HepG2 (cell line): ENCODE results near the gene OR6X1. TPM values are rescaled to one million over a fixed set of nuclear protein-coding genes. Genes with fewer than 3 reads are reported as not detected.

Source experiments
- ATAC-seq: fragments of 200-7000 bp; cut with Tn5 transposase; 3 replicates; pipeline ENCODE4 v1.9.1; 2020; ENCODE audit warnings: mild to moderate bottlenecking, moderate library complexity
- BruUV-seq: library from RNA; stranded (reverse); fragments of 400-500 nt; replicated peaks from 2 replicates; lab custom pipeline; 2021; lab: Mats Ljungman, UMichigan
- CTCF ChIA-PET: fragments of 300-600 bp; formaldehyde crosslinking; extraction: SDS; loops from one replicate; lab custom pipeline; 2021; ENCODE audit warnings: low total read pairs, inconsistent platforms, low intra/inter-chr PET ratio; lab: Yijun Ruan, JAX
- POLR2A ChIA-PET: fragments of 350-600 bp; sonication (Branson Sonifier 250); formaldehyde crosslinking; loops from one replicate; lab custom pipeline; 2020; ENCODE audit warnings: antibody characterized with exemption, inconsistent platforms; lab: Yijun Ruan, JAX
- DNase-seq: peaks from one replicate; pipeline ENCODE4 v3.0.0-alpha.2; 2015; ENCODE audit warnings: low spot score
- FAIRE-seq: peaks from 3 replicates; lab custom pipeline; 2011; peaks lifted over from hg19 to GRCh38; lab: Jason Lieb, UNC
- H2AFZ ChIP-seq: one replicate; pipeline ENCODE4 v1.6.1; 2011; ENCODE audit warnings: low read length, inconsistent platforms
- H3K27ac ChIP-seq: fragments of 300-600 bp; 3 replicates; pipeline ENCODE4 v1.8.0; 2011; ENCODE audit warnings: mixed run types, mild to moderate bottlenecking, mixed read lengths, low read length, inconsistent platforms; ENCODE audit not compliant: insufficient read depth; ENCODE audit errors: extremely low read length
- H3K27me3 ChIP-seq, 2 experiments: fragments of 200-600 bp in 1 of 2; 2 replicates in 1 of 2; 3 replicates in 1 of 2; pipeline versions ENCODE4 v1.6.0 to v1.8.0; 2011; ENCODE audit warnings: low read length in 2 of 2, mild to moderate bottlenecking in 2 of 2, moderate library complexity in 2 of 2, inconsistent platforms in 1 of 2; ENCODE audit not compliant: insufficient read depth in 2 of 2, control insufficient read depth in 1 of 2
- H3K36me3 ChIP-seq, 2 experiments: fragments of 200-600 bp in 1 of 2; replicated peaks in 1 of 2; 2 replicates in 1 of 2; 3 replicates in 1 of 2; pipeline versions ENCODE4 v1.5.1 to v1.8.0; 2011; ENCODE audit warnings: low read length in 2 of 2, inconsistent platforms in 1 of 2; ENCODE audit not compliant: insufficient read depth in 2 of 2, control insufficient read depth in 1 of 2
- H3K4me1 ChIP-seq: 2 replicates; pipeline ENCODE4 v1.5.1; 2012; ENCODE audit warnings: low read length, inconsistent platforms; ENCODE audit not compliant: insufficient read depth
- H3K4me2 ChIP-seq: 2 replicates; pipeline ENCODE4 v1.6.0; 2011; ENCODE audit warnings: low read depth, low read length, inconsistent platforms
- H3K4me3 ChIP-seq, 3 experiments: fragments of 200-600 bp in 1 of 3; sonication (generic), shearing (Covaris generic) in 1 of 3; replicated peaks in 1 of 3; 2 replicates each; pipeline ENCODE4 v1.5.1; 2011 to 2016; ENCODE audit warnings: low read length in 3 of 3, inconsistent platforms in 2 of 3, low read depth in 2 of 3, mild to moderate bottlenecking in 2 of 3, control low read depth in 1 of 3, mixed read lengths in 1 of 3; ENCODE audit not compliant: insufficient read depth in 1 of 3
- H3K79me2 ChIP-seq: one replicate; pipeline ENCODE4 v1.6.1; 2011; ENCODE audit warnings: low read length, inconsistent platforms; ENCODE audit not compliant: insufficient read depth
- H3K9ac ChIP-seq: 2 replicates; pipeline ENCODE4 v1.6.0; 2011; ENCODE audit warnings: mild to moderate bottlenecking, low read depth, low read length, inconsistent platforms; ENCODE audit not compliant: insufficient read depth
- H3K9me3 ChIP-seq: 2 replicates; pipeline ENCODE4 v1.5.1; 2012; ENCODE audit warnings: mild to moderate bottlenecking, low read length
- H4K20me1 ChIP-seq: 2 replicates; pipeline ENCODE4 v1.6.0; 2011; ENCODE audit warnings: inconsistent platforms, mild to moderate bottlenecking, low read length, moderate library complexity; ENCODE audit not compliant: insufficient read depth
- ARNT2 ChIP-seq: sonication (generic); formaldehyde crosslinking; IDR thresholded peaks from 2 replicates; pipeline ENCODE4 v1.8.0; 2022; ENCODE audit warnings: mild to moderate bottlenecking, low read depth, missing genetic modification reagents, moderate library complexity
- CREB1 ChIP-seq, 2 experiments: fragments of 450-650 bp in 1 of 2; IDR thresholded peaks; 2 replicates each; pipeline ENCODE4 v1.6.1; 2016 to 2017; ENCODE audit warnings: control low read depth in 1 of 2, mild to moderate bottlenecking in 1 of 2, missing compliant biosample characterization in 1 of 2, missing genetic modification characterization in 1 of 2
- MAFK ChIP-seq, 2 experiments: IDR thresholded peaks in 1 of 2; conservative IDR thresholded peaks in 1 of 2; 2 replicates each; pipeline ENCODE4 v1.6.1; 2011; ENCODE audit warnings: improper control_type of control experiment in 2 of 2, low read length in 2 of 2
- RBM22 ChIP-seq: fragments of 200-400 bp; formaldehyde crosslinking; optimal IDR thresholded peaks from 2 replicates; pipeline ENCODE3; 2017; ENCODE audit warnings: mild to moderate bottlenecking, low read length, moderate library complexity
- WGBS: methylation state at CpG from one replicate; pipeline ENCODE4 v1.1.6; 2017; ENCODE audit warnings: low lambda C conversion rate; 5-methylcytosine and 5-hydroxymethylcytosine counted together
- in situ Hi-C: cut with HindIII; loops from 2 replicates; pipeline ENCODE4 v1.10.0; 2017; ENCODE audit warnings: low pct_unique_long_range_greater_than_20kb; ENCODE audit not compliant: extremely low pct_ligation_motif_present
- intact Hi-C: fragments of 100-400 bp; cut with micrococcal nuclease; formaldehyde crosslinking; loops from one replicate; pipeline ENCODE4 v1.10.0; 2022; ENCODE audit not compliant: unreplicated experiment
- polyA plus RNA-seq, 8 experiments: library from polyadenylated mRNA; depleted of rRNA in 3 of 8; stranded (reverse) in 7 of 8; unstranded in 1 of 8; fragments of >200 nt; fragmentation: Illumina TruSeq in 4 of 8; extraction: Trizol in 4 of 8; gene quantifications; 2 replicates each; pipeline versions ENCODE4 v1.2.1 to v1.2.3, GENCODE V29; 2011 to 2016; ENCODE audit warnings: low read depth in 4 of 8, missing spikeins in 1 of 8, mixed read lengths in 1 of 8; ENCODE audit not compliant: insufficient read depth in 1 of 8
- total RNA-seq, 5 experiments: library from RNA; depleted of rRNA; stranded (reverse); fragments of >200 nt; fragmentation: Illumina TruSeq; extraction: Trizol; gene quantifications; 2 replicates each; pipeline ENCODE4 v1.2.3, GENCODE V29; 2016; ENCODE audit warnings: low read depth in 1 of 5
- TF ChIP-seq, protein P1 (sequence below): sonication (generic); formaldehyde crosslinking; IDR thresholded peaks from 2 replicates; pipeline ENCODE4 v1.4.0; 2020; ENCODE audit warnings: mild to moderate bottlenecking, missing genetic modification reagents

Gene OR6X1
- total and polyA plus RNA-seq, 2 of the 13 experiments (the other 11 are each of a cell fraction or from before 2014, with no cell fraction given), result not detected

- Histone ChIP-seq H3K79me2 (no peaks in the 10 kb centered on the region), H3K27me3 (no peaks in the 10 kb centered on the region; a peak in 1 of 5 replicates), H3K4me3 (no peak overlapping the region), H3K27ac (no peak overlapping the region), H2AFZ (no peak overlapping the region), H3K9ac (no peak overlapping the region), H3K4me2 (no peak overlapping the region), H3K36me3 (no peaks in the 10 kb centered on the region), H3K4me1 (no peaks in the 10 kb centered on the region), H4K20me1 (no peaks in the 10 kb centered on the region), H3K9me3 (no peaks in the 10 kb centered on the region)
- no peak for FAIRE-seq
- no peak for ATAC-seq
- no TSS peak for BruUV-seq
- WGBS, result 5% methylated on average over 1 of the region's 1 CpG
- CTCF ChIA-PET, result no interaction called here
- DNase-seq, result no peak
- POLR2A ChIA-PET, result no interaction called here
- intact Hi-C loops (no loop called here), in situ Hi-C loops (no loop called here)
- TF ChIP-seq CREB1 (IDR thresholded peaks at IDR 0.05) (0 out of 2 replicates have a peak, but pooled peaks have one; percentile 4), CREB1 (CRISPR knock-in tag; IDR thresholded peaks at IDR 0.05) (no peak), RBM22 (no peak)
- TF ChIP-seq, protein P1, sequence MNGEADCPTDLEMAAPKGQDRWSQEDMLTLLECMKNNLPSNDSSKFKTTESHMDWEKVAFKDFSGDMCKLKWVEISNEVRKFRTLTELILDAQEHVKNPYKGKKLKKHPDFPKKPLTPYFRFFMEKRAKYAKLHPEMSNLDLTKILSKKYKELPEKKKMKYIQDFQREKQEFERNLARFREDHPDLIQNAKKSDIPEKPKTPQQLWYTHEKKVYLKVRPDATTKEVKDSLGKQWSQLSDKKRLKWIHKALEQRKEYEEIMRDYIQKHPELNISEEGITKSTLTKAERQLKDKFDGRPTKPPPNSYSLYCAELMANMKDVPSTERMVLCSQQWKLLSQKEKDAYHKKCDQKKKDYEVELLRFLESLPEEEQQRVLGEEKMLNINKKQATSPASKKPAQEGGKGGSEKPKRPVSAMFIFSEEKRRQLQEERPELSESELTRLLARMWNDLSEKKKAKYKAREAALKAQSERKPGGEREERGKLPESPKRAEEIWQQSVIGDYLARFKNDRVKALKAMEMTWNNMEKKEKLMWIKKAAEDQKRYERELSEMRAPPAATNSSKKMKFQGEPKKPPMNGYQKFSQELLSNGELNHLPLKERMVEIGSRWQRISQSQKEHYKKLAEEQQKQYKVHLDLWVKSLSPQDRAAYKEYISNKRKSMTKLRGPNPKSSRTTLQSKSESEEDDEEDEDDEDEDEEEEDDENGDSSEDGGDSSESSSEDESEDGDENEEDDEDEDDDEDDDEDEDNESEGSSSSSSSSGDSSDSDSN (CRISPR knock-in tag), result no peak
These were observed 34.9 kb downstream of the OR6X1 start for GRCh38 chr11:123719452-123719851.

- WGBS, result 6% methylated on average over 4 of the region's 4 CpGs
- Histone ChIP-seq H3K27ac (no peak overlapping the region), H3K27me3 (no peaks in the 10 kb centered on the region; a peak in 1 of 5 replicates), H3K79me2 (no peaks in the 10 kb centered on the region), H3K4me2 (no peak overlapping the region), H3K9ac (no peak overlapping the region), H3K36me3 (no peaks in the 10 kb centered on the region), H3K4me3 (no peak overlapping the region), H2AFZ (no peak overlapping the region), H3K9me3 (no peaks in the 10 kb centered on the region), H4K20me1 (no peaks in the 10 kb centered on the region), H3K4me1 (no peaks in the 10 kb centered on the region)
- DNase-seq (no peak), ATAC-seq (no peak), FAIRE-seq (no peak)
- TF ChIP-seq MAFK (conservative IDR thresholded peaks at IDR 0.05 in 1 of 2, IDR thresholded peaks at IDR 0.05 in 1 of 2; ENCODE audit: low read length in 2 of 2), result 0 out of 4 replicates have a peak, but pooled peaks of 1 of the 2 experiments have one; percentile 1
- TF ChIP-seq ARNT2 (CRISPR knock-in tag), result no peak
- intact Hi-C loops, result no loop called here
- in situ Hi-C loops, result no loop called here
- no TSS peak for BruUV-seq
- ChIA-PET POLR2A (no interaction called here), CTCF (no interaction called here)
These were observed 35.8 kb downstream of the OR6X1 start for GRCh38 chr11:123718469-123718868.
